ENCODE data around the gene CARD11.

DNA sequence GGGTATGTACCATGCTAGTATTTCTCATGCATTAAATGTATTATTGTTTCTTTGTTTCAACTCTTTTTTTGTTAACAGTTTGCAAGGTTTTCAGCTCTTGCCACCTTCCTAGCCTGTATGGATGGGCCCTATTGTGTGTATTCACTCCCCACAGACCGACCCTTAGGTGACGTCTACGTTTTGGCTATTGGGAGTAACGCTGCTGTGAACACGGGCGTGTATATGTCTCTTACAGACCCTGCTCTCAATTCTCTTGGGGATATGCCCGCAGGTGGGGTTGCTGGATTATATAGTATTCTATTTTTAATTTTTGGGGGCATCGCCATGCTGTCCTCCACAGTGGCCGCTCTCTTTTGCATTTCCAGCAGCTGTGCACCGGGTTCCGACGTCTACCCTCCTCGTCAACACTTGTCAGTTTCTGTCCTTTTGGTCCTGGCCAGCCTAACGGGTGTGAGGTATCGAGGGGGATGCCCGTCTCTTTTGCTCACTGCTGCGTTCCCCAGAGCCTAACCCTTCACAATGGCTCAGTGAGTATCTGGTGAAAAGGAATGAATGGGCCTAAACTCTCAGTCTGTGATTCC, 135.5 kb downstream of the CARD11 start:
- TF ChIP-seq, protein P1, sequence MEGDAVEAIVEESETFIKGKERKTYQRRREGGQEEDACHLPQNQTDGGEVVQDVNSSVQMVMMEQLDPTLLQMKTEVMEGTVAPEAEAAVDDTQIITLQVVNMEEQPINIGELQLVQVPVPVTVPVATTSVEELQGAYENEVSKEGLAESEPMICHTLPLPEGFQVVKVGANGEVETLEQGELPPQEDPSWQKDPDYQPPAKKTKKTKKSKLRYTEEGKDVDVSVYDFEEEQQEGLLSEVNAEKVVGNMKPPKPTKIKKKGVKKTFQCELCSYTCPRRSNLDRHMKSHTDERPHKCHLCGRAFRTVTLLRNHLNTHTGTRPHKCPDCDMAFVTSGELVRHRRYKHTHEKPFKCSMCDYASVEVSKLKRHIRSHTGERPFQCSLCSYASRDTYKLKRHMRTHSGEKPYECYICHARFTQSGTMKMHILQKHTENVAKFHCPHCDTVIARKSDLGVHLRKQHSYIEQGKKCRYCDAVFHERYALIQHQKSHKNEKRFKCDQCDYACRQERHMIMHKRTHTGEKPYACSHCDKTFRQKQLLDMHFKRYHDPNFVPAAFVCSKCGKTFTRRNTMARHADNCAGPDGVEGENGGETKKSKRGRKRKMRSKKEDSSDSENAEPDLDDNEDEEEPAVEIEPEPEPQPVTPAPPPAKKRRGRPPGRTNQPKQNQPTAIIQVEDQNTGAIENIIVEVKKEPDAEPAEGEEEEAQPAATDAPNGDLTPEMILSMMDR (IDR thresholded peaks at IDR 0.05), result no peak
- TF ChIP-seq POLR2A (IDR thresholded peaks at IDR 0.05), result no peak

Measured in heart left ventricle (tissue), 13 donors.